Measurements from ENCODE around the gene NANOG. TPM values are rescaled to one million over a fixed set of nuclear protein-coding genes. Genes with fewer than 3 reads are reported as not detected.

The NANOG gene
- total RNA-seq, 1 donor from 2014 or later: not detected

Other genes starting within 250 kb of the NANOG start
- not detected in 2 replicates for gene APOBEC1, start 123.5 kb upstream of the NANOG start, total RNA-seq
- 0.79 and 0.87 TPM in 2 replicates for gene GDF3, start 93.6 kb upstream of the NANOG start, total RNA-seq
- not detected in 2 replicates for gene DPPA3, start 78.0 kb upstream of the NANOG start, total RNA-seq
- not detected in 2 replicates for gene CLEC4C, start 42.0 kb upstream of the NANOG start, total RNA-seq
- not detected in 2 replicates for gene NANOGNB, start 24.2 kb upstream of the NANOG start, total RNA-seq
- gene SLC2A14, start 83.5 kb downstream of the NANOG start, total RNA-seq: not detected in 2 replicates
- gene SLC2A3, start 146.8 kb downstream of the NANOG start, total RNA-seq: 20.2 and 41.0 TPM in 2 replicates
- 3.1 and 3.4 TPM in 2 replicates for gene FOXJ2, start 243.3 kb downstream of the NANOG start, total RNA-seq